ENCODE data around the gene CWF19L2. TPM values are rescaled to one million over a fixed set of nuclear protein-coding genes. Genes with fewer than 3 reads are reported as not detected.

Gene CWF19L2
- total and polyA plus RNA-seq, 2 experiments from 2014 or later: 20.3 to 27.2 TPM

DNA sequence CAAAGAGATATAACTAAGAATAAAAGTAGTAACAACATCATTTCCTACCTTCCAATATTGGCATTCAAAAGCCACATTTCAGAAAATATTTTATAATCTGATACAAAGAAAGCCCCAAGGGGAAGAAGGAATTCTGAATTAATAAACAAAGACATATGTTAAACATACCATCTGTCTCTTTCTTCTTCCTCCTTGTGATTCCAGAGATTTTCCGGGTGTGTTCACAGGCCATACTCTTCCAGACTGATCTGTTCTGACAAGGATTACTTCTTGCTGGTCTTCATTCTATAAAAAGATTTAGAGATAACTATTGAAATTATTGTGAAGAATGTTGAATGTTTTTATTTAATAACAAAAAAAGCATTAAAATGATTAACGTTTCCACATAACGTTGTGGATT is 65.0 kb downstream of the CWF19L2 start:
- Histone ChIP-seq H3K79me2 (replicated peaks; ENCODE audit: insufficient read depth) (no peaks in the 10 kb centered on the region), H3K27me3 (ENCODE audit: insufficient read depth) (no peaks in the 10 kb centered on the region), H2AFZ (no peak overlapping the region), H3K4me3 (no peak overlapping the region), H3K4me2 (no peak overlapping the region), H3K36me3 (ENCODE audit: insufficient read depth) (no peaks in the 10 kb centered on the region; the same call in 1 of the 2 replicates), H4K20me1 (replicated peaks; ENCODE audit: insufficient read depth) (no peaks in the 10 kb centered on the region), H3F3A (replicated peaks; ENCODE audit: low read depth) (no peaks in the 10 kb centered on the region), H3K4me1 (ENCODE audit: insufficient read depth) (peaks cover 3% of the 10 kb centered on the region; the same call in 1 of the 2 replicates), H3K27ac (ENCODE audit: low read depth) (no peak overlapping the region), H3K9me2 (ENCODE audit: insufficient read depth) (no peaks in the 10 kb centered on the region)
- no peaks in the 10 kb centered on the region for H3K9me3 Mint-ChIP-seq
- no peak for DNase-seq (ENCODE audit: low spot score)
- peaks cover 12% of the 10 kb centered on the region for H3K4me1 Mint-ChIP-seq
- TF ChIP-seq EZH2 (IDR thresholded peaks at IDR 0.05; ENCODE audit: low read depth, unreplicated experiment) (no peak), POLR2AphosphoS5 (IDR thresholded peaks at IDR 0.05; ENCODE audit: low read depth) (no peak), ZNF114 (CRISPR knock-in tag; IDR thresholded peaks at IDR 0.05) (no peak), NANOG (IDR thresholded peaks at IDR 0.05; ENCODE audit: borderline replicate concordance) (no peak), ZNF331 (CRISPR knock-in tag; IDR thresholded peaks at IDR 0.05; ENCODE audit: low read depth) (no peak), CREB1 (CRISPR knock-in tag; IDR thresholded peaks at IDR 0.05; ENCODE audit: low read depth) (no peak), EZH2phosphoT487 (IDR thresholded peaks at IDR 0.05; ENCODE audit: unreplicated experiment) (no peak), STAT1 (IDR thresholded peaks at IDR 0.05; ENCODE audit: unreplicated experiment) (no peak), REST (IDR thresholded peaks at IDR 0.05; ENCODE audit: unreplicated experiment) (no peak), ZNF462 (CRISPR knock-in tag; IDR thresholded peaks at IDR 0.05) (no peak), JUNB (IDR thresholded peaks at IDR 0.05; ENCODE audit: unreplicated experiment) (no peak)
- TF ChIP-seq, protein P1, sequence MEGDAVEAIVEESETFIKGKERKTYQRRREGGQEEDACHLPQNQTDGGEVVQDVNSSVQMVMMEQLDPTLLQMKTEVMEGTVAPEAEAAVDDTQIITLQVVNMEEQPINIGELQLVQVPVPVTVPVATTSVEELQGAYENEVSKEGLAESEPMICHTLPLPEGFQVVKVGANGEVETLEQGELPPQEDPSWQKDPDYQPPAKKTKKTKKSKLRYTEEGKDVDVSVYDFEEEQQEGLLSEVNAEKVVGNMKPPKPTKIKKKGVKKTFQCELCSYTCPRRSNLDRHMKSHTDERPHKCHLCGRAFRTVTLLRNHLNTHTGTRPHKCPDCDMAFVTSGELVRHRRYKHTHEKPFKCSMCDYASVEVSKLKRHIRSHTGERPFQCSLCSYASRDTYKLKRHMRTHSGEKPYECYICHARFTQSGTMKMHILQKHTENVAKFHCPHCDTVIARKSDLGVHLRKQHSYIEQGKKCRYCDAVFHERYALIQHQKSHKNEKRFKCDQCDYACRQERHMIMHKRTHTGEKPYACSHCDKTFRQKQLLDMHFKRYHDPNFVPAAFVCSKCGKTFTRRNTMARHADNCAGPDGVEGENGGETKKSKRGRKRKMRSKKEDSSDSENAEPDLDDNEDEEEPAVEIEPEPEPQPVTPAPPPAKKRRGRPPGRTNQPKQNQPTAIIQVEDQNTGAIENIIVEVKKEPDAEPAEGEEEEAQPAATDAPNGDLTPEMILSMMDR (conservative IDR thresholded peaks at IDR 0.05; ENCODE audit: low read depth in 2 of 2): no peak
- TF ChIP-seq, protein P2, sequence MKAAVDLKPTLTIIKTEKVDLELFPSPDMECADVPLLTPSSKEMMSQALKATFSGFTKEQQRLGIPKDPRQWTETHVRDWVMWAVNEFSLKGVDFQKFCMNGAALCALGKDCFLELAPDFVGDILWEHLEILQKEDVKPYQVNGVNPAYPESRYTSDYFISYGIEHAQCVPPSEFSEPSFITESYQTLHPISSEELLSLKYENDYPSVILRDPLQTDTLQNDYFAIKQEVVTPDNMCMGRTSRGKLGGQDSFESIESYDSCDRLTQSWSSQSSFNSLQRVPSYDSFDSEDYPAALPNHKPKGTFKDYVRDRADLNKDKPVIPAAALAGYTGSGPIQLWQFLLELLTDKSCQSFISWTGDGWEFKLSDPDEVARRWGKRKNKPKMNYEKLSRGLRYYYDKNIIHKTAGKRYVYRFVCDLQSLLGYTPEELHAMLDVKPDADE (IDR thresholded peaks at IDR 0.05): no peak
- no peak for ATAC-seq
- H3K27me3 Mint-ChIP-seq (ENCODE audit: insufficient read depth, low read depth, poor library complexity): no peaks in the 10 kb centered on the region
- peaks cover 18% of the 10 kb centered on the region; the same call in 2 of the 3 replicates for H3K36me3 Mint-ChIP-seq (ENCODE audit: low read depth)
- no peak overlapping the region for H3K4me3 Mint-ChIP-seq
- no peak overlapping the region for H3K27ac Mint-ChIP-seq

Measured in GM23338 (cell line).